Measurements from ENCODE around the gene ATRAID. TPM values are rescaled to one million over a fixed set of nuclear protein-coding genes. Genes with fewer than 3 reads are reported as not detected.

Gene ATRAID
- total RNA-seq, 1 donor from 2014 or later, result 103 TPM

DNA sequence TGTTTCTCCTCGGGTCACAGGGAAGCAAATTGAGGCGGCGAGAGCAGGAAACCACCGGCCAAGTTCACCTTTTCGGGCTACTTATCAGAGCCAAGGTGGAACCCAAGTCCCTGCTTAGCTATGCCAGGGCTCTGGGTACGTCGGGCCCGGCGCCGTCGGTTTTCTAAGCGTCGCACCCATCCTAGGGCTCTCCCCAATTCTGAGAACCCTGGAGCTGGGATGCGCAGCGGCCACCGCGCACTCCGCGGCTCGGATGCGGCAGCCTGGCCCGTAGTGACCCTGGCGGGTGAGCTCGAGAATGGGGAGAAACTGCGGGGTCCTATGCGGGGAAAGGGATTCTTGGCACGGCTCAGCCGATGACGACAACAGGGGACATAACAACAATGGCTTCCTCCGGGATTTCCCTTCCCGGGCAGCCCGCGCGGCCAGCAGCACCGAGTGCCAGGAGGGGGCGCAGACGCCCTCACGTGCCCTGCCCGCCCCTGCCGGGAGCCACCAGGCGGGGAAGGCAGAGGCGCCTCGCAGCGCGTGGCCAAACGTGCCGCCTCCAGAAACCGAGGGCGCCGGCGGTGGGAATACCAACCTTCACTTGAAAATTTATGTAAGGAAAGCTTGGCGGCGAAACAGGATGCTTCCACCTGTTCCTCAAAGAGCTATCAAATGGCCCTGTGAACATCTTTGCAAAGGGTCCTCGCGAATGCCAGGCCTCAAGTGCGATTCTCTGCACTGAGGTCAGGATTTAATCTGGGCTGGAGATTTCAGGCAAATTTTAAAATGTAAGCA, 53.1 kb downstream of the ATRAID start:
- Mint-ChIP-seq H3K4me1 (ENCODE audit: unreplicated experiment) (peaks cover 17% of the 10 kb centered on the region), H3K4me3 (peak overlapping the region; percentile 78), H3K9me3 (no peaks in the 10 kb centered on the region), H3K27me3 (peaks cover 48% of the 10 kb centered on the region), H3K27ac (no peak overlapping the region), H3K36me3 (peaks cover 3% of the 10 kb centered on the region)
- DNase-seq (ENCODE audit: extremely low spot score, unreplicated experiment), result no peak
- TF ChIP-seq, protein P1, sequence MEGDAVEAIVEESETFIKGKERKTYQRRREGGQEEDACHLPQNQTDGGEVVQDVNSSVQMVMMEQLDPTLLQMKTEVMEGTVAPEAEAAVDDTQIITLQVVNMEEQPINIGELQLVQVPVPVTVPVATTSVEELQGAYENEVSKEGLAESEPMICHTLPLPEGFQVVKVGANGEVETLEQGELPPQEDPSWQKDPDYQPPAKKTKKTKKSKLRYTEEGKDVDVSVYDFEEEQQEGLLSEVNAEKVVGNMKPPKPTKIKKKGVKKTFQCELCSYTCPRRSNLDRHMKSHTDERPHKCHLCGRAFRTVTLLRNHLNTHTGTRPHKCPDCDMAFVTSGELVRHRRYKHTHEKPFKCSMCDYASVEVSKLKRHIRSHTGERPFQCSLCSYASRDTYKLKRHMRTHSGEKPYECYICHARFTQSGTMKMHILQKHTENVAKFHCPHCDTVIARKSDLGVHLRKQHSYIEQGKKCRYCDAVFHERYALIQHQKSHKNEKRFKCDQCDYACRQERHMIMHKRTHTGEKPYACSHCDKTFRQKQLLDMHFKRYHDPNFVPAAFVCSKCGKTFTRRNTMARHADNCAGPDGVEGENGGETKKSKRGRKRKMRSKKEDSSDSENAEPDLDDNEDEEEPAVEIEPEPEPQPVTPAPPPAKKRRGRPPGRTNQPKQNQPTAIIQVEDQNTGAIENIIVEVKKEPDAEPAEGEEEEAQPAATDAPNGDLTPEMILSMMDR (conservative IDR thresholded peaks at IDR 0.05), result peak; percentile 76

DNA sequence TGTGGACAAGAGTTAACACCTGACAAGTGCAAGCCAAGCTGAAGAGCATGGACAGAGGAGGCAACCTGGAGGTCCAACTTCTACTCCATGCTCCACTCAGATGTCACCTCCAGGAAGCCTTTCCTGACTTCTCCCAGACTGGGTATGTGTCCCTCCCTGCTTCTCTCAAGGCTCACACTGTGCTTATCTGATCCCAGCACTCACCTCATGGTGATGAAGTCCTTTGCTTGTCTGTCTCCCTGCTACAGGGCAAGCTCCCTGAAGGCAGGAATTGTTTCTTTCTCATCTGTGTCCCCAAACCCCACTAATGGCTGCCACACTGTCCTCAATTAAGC, 53.7 kb downstream of the ATRAID start:
- no peak for DNase-seq (ENCODE audit: extremely low spot score, unreplicated experiment)
- peaks cover 3% of the 10 kb centered on the region for H3K36me3 Mint-ChIP-seq
- H3K27ac Mint-ChIP-seq, result no peak overlapping the region
- H3K9me3 Mint-ChIP-seq, result no peaks in the 10 kb centered on the region
- H3K4me1 Mint-ChIP-seq (ENCODE audit: unreplicated experiment), result peaks cover 17% of the 10 kb centered on the region
- TF ChIP-seq, protein P1 (conservative IDR thresholded peaks at IDR 0.05), result no peak
- H3K27me3 Mint-ChIP-seq, result peaks cover 48% of the 10 kb centered on the region
- H3K4me3 Mint-ChIP-seq, result peak overlapping the region; percentile 57

Other genes starting within 250 kb of the ATRAID start
- 13.5 and 14.4 TPM in 2 replicates for gene MAPRE3, start 241.4 kb upstream of the ATRAID start, total RNA-seq (ENCODE audit: low replicate concordance)
- 83.9 and 96.1 TPM in 2 replicates for gene TMEM214, start 179.1 kb upstream of the ATRAID start, total RNA-seq (ENCODE audit: low replicate concordance)
- 24.3 and 57.3 TPM in 2 replicates for gene AGBL5, start 160.4 kb upstream of the ATRAID start, total RNA-seq (ENCODE audit: low replicate concordance)
- gene OST4, start 140.4 kb upstream of the ATRAID start, total RNA-seq (ENCODE audit: low replicate concordance), result 298 and 401 TPM in 2 replicates
- 2.7 and 60.7 TPM in 2 replicates for gene EMILIN1, start 133.4 kb upstream of the ATRAID start, total RNA-seq (ENCODE audit: low replicate concordance)
- gene KHK, start 125.3 kb upstream of the ATRAID start, total RNA-seq (ENCODE audit: low replicate concordance), result 14.7 and 28.4 TPM in 2 replicates
- gene CGREF1, start 92.9 kb upstream of the ATRAID start, total RNA-seq (ENCODE audit: low replicate concordance), result 1.8 and 2.4 TPM in 2 replicates
- gene ABHD1, start 88.2 kb upstream of the ATRAID start, total RNA-seq (ENCODE audit: low replicate concordance), result 0.12 and 0.51 TPM in 2 replicates
- gene PREB, start 77.4 kb upstream of the ATRAID start, total RNA-seq (ENCODE audit: low replicate concordance), result 52.3 and 53.6 TPM in 2 replicates
- gene PRR30, start 72.6 kb upstream of the ATRAID start, total RNA-seq (ENCODE audit: low replicate concordance), result not detected in 2 replicates
- not detected in 2 replicates for gene TCF23, start 63.0 kb upstream of the ATRAID start, total RNA-seq (ENCODE audit: low replicate concordance)
- 63.6 and 76.3 TPM in 2 replicates for gene SLC5A6, start 227 bp downstream of the ATRAID start, total RNA-seq (ENCODE audit: low replicate concordance)
- gene CAD, start 5.3 kb downstream of the ATRAID start, total RNA-seq (ENCODE audit: low replicate concordance), result 51.6 and 85.1 TPM in 2 replicates
- 0.19 and 0.53 TPM in 2 replicates for gene SLC30A3, start 51.0 kb downstream of the ATRAID start, total RNA-seq (ENCODE audit: low replicate concordance)
- gene DNAJC5G, start 63.4 kb downstream of the ATRAID start, total RNA-seq (ENCODE audit: low replicate concordance), result not detected in 2 replicates
- not detected in 2 replicates for gene TRIM54, start 70.4 kb downstream of the ATRAID start, total RNA-seq (ENCODE audit: low replicate concordance)
- 0.74 and 4.1 TPM in 2 replicates for gene UCN, start 96.4 kb downstream of the ATRAID start, total RNA-seq (ENCODE audit: low replicate concordance)
- gene MPV17, start 111.1 kb downstream of the ATRAID start, total RNA-seq (ENCODE audit: low replicate concordance), result 48.9 and 62.4 TPM in 2 replicates
- gene GTF3C2, start 144.7 kb downstream of the ATRAID start, total RNA-seq (ENCODE audit: low replicate concordance), result 74.2 and 76.5 TPM in 2 replicates
- 43.9 and 56.0 TPM in 2 replicates for gene EIF2B4, start 158.3 kb downstream of the ATRAID start, total RNA-seq (ENCODE audit: low replicate concordance)
- gene SNX17, start 158.6 kb downstream of the ATRAID start, total RNA-seq (ENCODE audit: low replicate concordance), result 74.7 and 94.3 TPM in 2 replicates
- gene ZNF513, start 168.7 kb downstream of the ATRAID start, total RNA-seq (ENCODE audit: low replicate concordance), result 25.3 and 25.9 TPM in 2 replicates
- 80.4 and 95.3 TPM in 2 replicates for gene PPM1G, start 197.6 kb downstream of the ATRAID start, total RNA-seq (ENCODE audit: low replicate concordance)
- 96.7 and 105 TPM in 2 replicates for gene NRBP1, start 216.6 kb downstream of the ATRAID start, total RNA-seq (ENCODE audit: low replicate concordance)
- 12.4 and 23.9 TPM in 2 replicates for gene KRTCAP3, start 230.3 kb downstream of the ATRAID start, total RNA-seq (ENCODE audit: low replicate concordance)

All from type B pancreatic cell (in vitro differentiated cells).